ENCODE data around the gene METRNL.

METRNL gene

GRCh38 chr17:83069571-83069906, 9.9 kb upstream of the METRNL start:
- Histone ChIP-seq H2AFZ (ENCODE audit: low read depth, low read length, severe bottlenecking) (no peak overlapping the region), H3K79me2 (ENCODE audit: insufficient read depth, low read length) (no peaks in the 10 kb centered on the region), H3K9me2 (replicated peaks; ENCODE audit: insufficient read depth, low read length) (no peaks in the 10 kb centered on the region), H3F3A (ENCODE audit: insufficient read depth) (no peaks in the 10 kb centered on the region), H4K20me1 (ENCODE audit: low read depth, low read length) (no peaks in the 10 kb centered on the region), H3K4me2 (ENCODE audit: low read depth, low read length, poor library complexity, severe bottlenecking) (no peak overlapping the region), H3K27ac (ENCODE audit: low read depth, low read length) (no peak overlapping the region), H3K4me3 (ENCODE audit: insufficient read depth, low read length, poor library complexity, severe bottlenecking) (no peak overlapping the region), H3K9me3 (ENCODE audit: insufficient read depth, low read length) (no peaks in the 10 kb centered on the region), H3K9ac (ENCODE audit: low read length) (no peak overlapping the region), H3K36me3 (ENCODE audit: low read length) (no peaks in the 10 kb centered on the region), H3K27me3 (ENCODE audit: low read length) (no peaks in the 10 kb centered on the region)
- TF ChIP-seq CTCF (IDR thresholded peaks at IDR 0.05; ENCODE audit: insufficient read depth, low read length, poor library complexity, severe bottlenecking) (no peak), EZH2phosphoT487 (conservative IDR thresholded peaks at IDR 0.05; ENCODE audit: low read length) (no peak)

- Histone ChIP-seq H3K36me3 (ENCODE audit: low read length) (no peaks in the 10 kb centered on the region), H3K9me2 (replicated peaks; ENCODE audit: insufficient read depth, low read length) (no peaks in the 10 kb centered on the region), H3K4me3 (ENCODE audit: insufficient read depth, low read length, poor library complexity, severe bottlenecking) (no peak overlapping the region), H3K27ac (ENCODE audit: low read depth, low read length) (no peak overlapping the region), H3K9ac (ENCODE audit: low read length) (no peak overlapping the region), H3K4me2 (ENCODE audit: low read depth, low read length, poor library complexity, severe bottlenecking) (no peak overlapping the region), H3K9me3 (ENCODE audit: insufficient read depth, low read length) (no peaks in the 10 kb centered on the region), H3K27me3 (ENCODE audit: low read length) (no peaks in the 10 kb centered on the region), H2AFZ (ENCODE audit: low read depth, low read length, severe bottlenecking) (no peak overlapping the region), H3F3A (ENCODE audit: insufficient read depth) (no peaks in the 10 kb centered on the region), H4K20me1 (ENCODE audit: low read depth, low read length) (no peaks in the 10 kb centered on the region), H3K79me2 (ENCODE audit: insufficient read depth, low read length) (no peaks in the 10 kb centered on the region)
- TF ChIP-seq EZH2phosphoT487 (conservative IDR thresholded peaks at IDR 0.05; ENCODE audit: low read length): no peak
- TF ChIP-seq CTCF (IDR thresholded peaks at IDR 0.05; ENCODE audit: insufficient read depth, low read length, poor library complexity, severe bottlenecking): no peak
Observed at GRCh38 chr17:83069931-83070742, 9.3 kb upstream of the METRNL start.

GRCh38 chr17:83070800-83071341, 8.5 kb upstream of the METRNL start:
- no peaks in the 10 kb centered on the region for H3K27me3 ChIP-seq (ENCODE audit: low read length)
- no peaks in the 10 kb centered on the region for H3K9me3 ChIP-seq (ENCODE audit: insufficient read depth, low read length)
- H3K4me2 ChIP-seq (ENCODE audit: low read depth, low read length, poor library complexity, severe bottlenecking): no peak overlapping the region
- H3K36me3 ChIP-seq (ENCODE audit: low read length): no peaks in the 10 kb centered on the region
- H3K79me2 ChIP-seq (ENCODE audit: insufficient read depth, low read length): no peaks in the 10 kb centered on the region
- no peak overlapping the region for H3K9ac ChIP-seq (ENCODE audit: low read length)
- no peak overlapping the region for H3K27ac ChIP-seq (ENCODE audit: low read depth, low read length)
- H3F3A ChIP-seq (ENCODE audit: insufficient read depth): no peaks in the 10 kb centered on the region
- no peak overlapping the region for H2AFZ ChIP-seq (ENCODE audit: low read depth, low read length, severe bottlenecking)
- H4K20me1 ChIP-seq (ENCODE audit: low read depth, low read length): no peaks in the 10 kb centered on the region
- H3K9me2 ChIP-seq (replicated peaks; ENCODE audit: insufficient read depth, low read length): no peaks in the 10 kb centered on the region
- no peak for TF ChIP-seq EZH2phosphoT487 (conservative IDR thresholded peaks at IDR 0.05; ENCODE audit: low read length)
- TF ChIP-seq CTCF (IDR thresholded peaks at IDR 0.05; ENCODE audit: insufficient read depth, low read length, poor library complexity, severe bottlenecking): no peak
- H3K4me3 ChIP-seq (ENCODE audit: insufficient read depth, low read length, poor library complexity, severe bottlenecking): no peak overlapping the region

Measured in SU-DHL-6 (cell line).